Transverse colon (tissue), 4 donors: ENCODE results near the gene SIRPB1. TPM values are rescaled to one million over a fixed set of nuclear protein-coding genes. Genes with fewer than 3 reads are reported as not detected.

Experiments used
- DNase-seq: peaks from one replicate; pipeline ENCODE4 v3.0.0-alpha.2; 2019
- H3K27ac ChIP-seq, 4 donors: fragments of 200-600 bp; sonication (generic); 2 replicates each; pipeline ENCODE4 v1.5.1; 2016 to 2018; ENCODE audit warnings: inconsistent platforms in 4 of 4
- H3K27me3 ChIP-seq: fragments of 200-600 bp; sonication (generic); 2 replicates; pipeline ENCODE4 v1.5.1; 2017; ENCODE audit warnings: inconsistent platforms
- H3K36me3 ChIP-seq, 4 donors: fragments of 200-600 bp; sonication (generic); 2 replicates each; pipeline ENCODE4 v1.5.1; 2017 to 2019; ENCODE audit warnings: inconsistent platforms in 4 of 4
- H3K4me1 ChIP-seq, 4 donors: fragments of 200-600 bp; sonication (generic); 2 replicates each; pipeline ENCODE4 v1.5.1; 2017 to 2020; ENCODE audit warnings: inconsistent platforms in 4 of 4
- H3K4me3 ChIP-seq, 4 donors: fragments of 200-600 bp; sonication (generic); 1 replicate in 1 of 4; 2 replicates in 3 of 4; pipeline versions ENCODE4 v1.5.1 to v1.6.1; 2017 to 2019; ENCODE audit warnings: inconsistent platforms in 4 of 4
- H3K9me3 ChIP-seq, 2 donors: fragments of 200-600 bp; sonication (generic); 2 replicates each; pipeline ENCODE4 v1.5.1; 2017 to 2019; ENCODE audit warnings: inconsistent platforms in 2 of 2
- EP300 ChIP-seq: sonication (generic); formaldehyde crosslinking; IDR thresholded peaks from one replicate; pipeline ENCODE4 v1.6.1; 2017; ENCODE audit warnings: antibody characterized with exemption, low read depth
- POLR2A ChIP-seq: fragments of 450-650 bp; IDR thresholded peaks from one replicate; pipeline ENCODE4 v1.6.1; 2016; ENCODE audit warnings: antibody characterized with exemption, mild to moderate bottlenecking, moderate library complexity
- POLR2AphosphoS5 ChIP-seq, 3 donors: sonication (generic); formaldehyde crosslinking; IDR thresholded peaks; one replicate each; pipeline ENCODE4 v1.6.1; 2016; ENCODE audit warnings: antibody characterized with exemption in 3 of 3
- WGBS, 2 donors: methylation state at CpG; one replicate each; pipeline ENCODE4 v1.1.5; 2018; ENCODE audit warnings: low coverage in 1 of 2; 5-methylcytosine and 5-hydroxymethylcytosine counted together
- in situ Hi-C, 4 donors: fragments of 200-750 bp; cut with MboI; loops; one replicate each; pipeline versions ENCODE4 v1.15.0 to v1.15.1; 2017; ENCODE audit warnings: low sequenced_read_pairs in 3 of 4, low pct_ligation_motif_present in 1 of 4, low pct_unique_long_range_greater_than_20kb in 1 of 4
- intact Hi-C: fragments of 100-400 bp; cut with DNase I; formaldehyde crosslinking; loops from one replicate; pipeline ENCODE4 v1.15.1; 2023; ENCODE audit warnings: low total_unique reads
- total RNA-seq, 4 donors: library from RNA; depleted of rRNA; stranded (reverse); fragments of >200 nt; gene quantifications; one replicate each; pipeline ENCODE4 v1.1.0, GENCODE V29; 2016
- TF ChIP-seq, protein P1 (sequence below), 5 experiments: fragments of 200-600 bp in 3 of 5; fragments of 450-650 bp in 2 of 5; sonication (generic) in 3 of 5; IDR thresholded peaks; 1 replicate in 2 of 5; 2 replicates in 3 of 5; pipeline ENCODE4 v1.5.1; 2016 to 2017; ENCODE audit warnings: antibody characterized with exemption in 5 of 5, inconsistent platforms in 3 of 5, mild to moderate bottlenecking in 2 of 5, moderate library complexity in 1 of 5

Gene SIRPB1
- total RNA-seq, 4 donors from 2014 or later, result 0.14 to 1.3 TPM; not detected in 2

DNA sequence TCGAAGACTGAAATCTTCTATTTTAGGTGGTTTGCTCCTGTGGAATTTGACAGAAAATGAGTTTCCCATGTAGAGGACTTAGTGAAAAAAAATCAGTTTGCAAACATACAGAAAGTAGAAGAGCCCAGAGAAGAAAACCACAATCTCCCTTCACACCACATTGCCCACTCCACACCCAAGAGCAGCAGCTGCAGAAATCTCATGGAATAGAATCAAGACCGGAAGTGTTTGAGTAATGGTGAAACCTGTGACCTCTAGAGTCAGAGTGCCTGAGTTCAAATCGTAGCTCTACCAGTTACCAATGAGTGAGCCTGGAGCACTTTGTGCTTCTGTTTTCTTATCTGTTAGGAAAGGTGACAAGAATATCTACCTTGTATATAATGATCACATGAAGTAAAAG lies 33.2 kb upstream of the SIRPB1 start:
- no peak for DNase-seq
- in situ Hi-C loops, result no loop called here
- WGBS, 2 donors, result 59 to 64% methylated on average over 3 of the region's 3 CpGs
- intact Hi-C loops, result no loop called here
- Histone ChIP-seq H3K27ac (no peak overlapping the region), H3K4me3 (no peak overlapping the region), H3K9me3 (no peaks in the 10 kb centered on the region), H3K4me1 (no peaks in the 10 kb centered on the region), H3K27me3 (no peaks in the 10 kb centered on the region), H3K36me3 (no peaks in the 10 kb centered on the region)
- TF ChIP-seq EP300 (no peak), POLR2AphosphoS5 (IDR thresholded peaks at IDR 0.05) (no peak), POLR2A (no peak)
- TF ChIP-seq, protein P1, sequence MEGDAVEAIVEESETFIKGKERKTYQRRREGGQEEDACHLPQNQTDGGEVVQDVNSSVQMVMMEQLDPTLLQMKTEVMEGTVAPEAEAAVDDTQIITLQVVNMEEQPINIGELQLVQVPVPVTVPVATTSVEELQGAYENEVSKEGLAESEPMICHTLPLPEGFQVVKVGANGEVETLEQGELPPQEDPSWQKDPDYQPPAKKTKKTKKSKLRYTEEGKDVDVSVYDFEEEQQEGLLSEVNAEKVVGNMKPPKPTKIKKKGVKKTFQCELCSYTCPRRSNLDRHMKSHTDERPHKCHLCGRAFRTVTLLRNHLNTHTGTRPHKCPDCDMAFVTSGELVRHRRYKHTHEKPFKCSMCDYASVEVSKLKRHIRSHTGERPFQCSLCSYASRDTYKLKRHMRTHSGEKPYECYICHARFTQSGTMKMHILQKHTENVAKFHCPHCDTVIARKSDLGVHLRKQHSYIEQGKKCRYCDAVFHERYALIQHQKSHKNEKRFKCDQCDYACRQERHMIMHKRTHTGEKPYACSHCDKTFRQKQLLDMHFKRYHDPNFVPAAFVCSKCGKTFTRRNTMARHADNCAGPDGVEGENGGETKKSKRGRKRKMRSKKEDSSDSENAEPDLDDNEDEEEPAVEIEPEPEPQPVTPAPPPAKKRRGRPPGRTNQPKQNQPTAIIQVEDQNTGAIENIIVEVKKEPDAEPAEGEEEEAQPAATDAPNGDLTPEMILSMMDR (IDR thresholded peaks at IDR 0.05), result no peak

DNA sequence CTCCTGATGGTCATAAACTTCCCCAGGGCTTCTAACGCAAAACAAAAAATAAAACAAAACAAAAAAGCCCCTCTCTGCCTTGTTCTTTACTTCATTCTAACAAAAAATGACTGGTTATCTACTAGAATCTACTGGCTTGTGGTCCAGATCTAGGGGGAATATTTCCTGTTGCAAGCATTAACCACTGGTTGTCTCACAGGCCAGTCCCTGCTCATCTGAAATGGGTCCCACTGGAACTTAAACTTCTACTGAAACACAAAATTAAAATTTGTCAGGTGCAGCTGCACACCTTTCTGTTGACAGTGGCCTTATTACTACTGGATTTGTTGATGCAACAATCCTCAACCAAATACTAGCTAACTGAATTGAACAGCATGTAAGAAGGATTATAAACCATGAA lies 32.3 kb upstream of the SIRPB1 start:
- no peaks in the 10 kb centered on the region for H3K4me1 ChIP-seq
- in situ Hi-C loops, result no loop called here
- no peaks in the 10 kb centered on the region for H3K36me3 ChIP-seq
- H3K27me3 ChIP-seq, result no peaks in the 10 kb centered on the region
- H3K9me3 ChIP-seq, result no peaks in the 10 kb centered on the region
- intact Hi-C loops, result no loop called here
- DNase-seq, result no peak
- no peak overlapping the region for H3K27ac ChIP-seq
- WGBS, 2 donors, result 44 to 73% methylated on average over 1 of the region's 1 CpG
- TF ChIP-seq, protein P1 (IDR thresholded peaks at IDR 0.05), result no peak
- TF ChIP-seq EP300 (no peak), POLR2A (no peak), POLR2AphosphoS5 (IDR thresholded peaks at IDR 0.05) (no peak)
- H3K4me3 ChIP-seq, result no peak overlapping the region

DNA sequence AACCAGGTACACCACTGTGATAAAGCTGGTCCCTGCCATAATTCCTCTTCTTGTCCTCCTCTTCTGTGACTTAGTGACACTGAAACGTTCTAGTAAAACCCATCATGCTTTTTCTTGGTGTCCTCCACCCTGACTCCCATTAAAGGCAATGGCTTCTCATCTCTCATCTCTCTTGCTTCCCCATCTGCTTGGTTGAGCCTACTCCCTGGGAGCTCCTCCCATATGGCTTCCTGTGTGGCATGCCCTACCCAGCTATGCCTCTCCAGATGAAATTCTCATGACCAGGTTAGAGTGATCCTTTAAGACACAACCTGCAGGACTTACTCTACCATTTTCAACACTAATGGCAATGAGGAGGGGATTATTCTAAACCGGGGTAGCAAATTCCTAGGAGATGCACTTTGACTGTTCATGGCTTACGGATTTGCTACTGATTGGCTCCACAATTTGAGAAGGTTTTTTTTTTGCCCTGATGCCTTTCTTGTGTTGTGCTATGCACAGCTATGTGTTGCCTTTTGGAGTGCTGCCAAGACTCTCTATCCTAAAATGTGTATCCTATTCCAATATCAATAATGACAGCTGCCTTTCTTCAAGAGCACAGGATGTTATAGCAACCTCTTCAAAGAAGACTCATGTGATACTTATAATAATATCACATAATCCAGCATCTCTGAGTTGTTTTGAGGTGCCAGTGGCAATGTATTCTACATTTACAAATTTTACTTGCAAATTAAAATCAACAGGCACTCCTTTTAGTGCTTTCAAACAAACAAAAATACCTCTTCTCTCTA lies 31.7 kb upstream of the SIRPB1 start:
- 20 to 56% methylated on average over 1 to 3 of the region's 3 CpGs for WGBS, 2 donors
- intact Hi-C loops, result no loop called here
- in situ Hi-C loops, result no loop called here
- Histone ChIP-seq H3K9me3 (no peaks in the 10 kb centered on the region), H3K36me3 (no peaks in the 10 kb centered on the region), H3K4me1 (no peaks in the 10 kb centered on the region), H3K4me3 (no peak overlapping the region), H3K27ac (no peak overlapping the region), H3K27me3 (no peaks in the 10 kb centered on the region)
- no peak for DNase-seq
- TF ChIP-seq, protein P1 (IDR thresholded peaks at IDR 0.05), result no peak
- TF ChIP-seq EP300 (no peak), POLR2AphosphoS5 (IDR thresholded peaks at IDR 0.05) (no peak), POLR2A (no peak)

DNA sequence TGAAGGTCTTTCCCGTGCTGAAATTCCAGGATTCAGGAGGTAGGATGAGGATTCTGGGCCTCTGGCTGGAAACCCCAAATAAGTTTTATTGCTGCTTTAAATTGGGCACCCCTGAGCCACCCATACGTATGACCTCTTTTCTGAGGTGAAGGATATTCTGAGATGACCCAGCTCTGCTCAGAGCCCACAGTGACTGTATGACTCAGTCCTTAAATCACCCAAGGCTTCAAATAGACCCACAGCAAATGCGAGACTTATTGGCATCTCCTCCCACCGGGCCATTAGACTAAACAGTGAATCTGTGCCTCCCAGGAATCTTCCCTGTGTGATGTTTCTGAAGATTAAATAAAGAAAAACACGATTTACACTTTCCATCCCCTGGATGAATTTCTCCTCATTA lies 28.3 kb upstream of the SIRPB1 start:
- 59 to 64% methylated on average over 4 to 5 of the region's 5 CpGs for WGBS, 2 donors
- Histone ChIP-seq H3K9me3 (no peaks in the 10 kb centered on the region), H3K27me3 (no peaks in the 10 kb centered on the region), H3K4me1 (no peaks in the 10 kb centered on the region), H3K36me3 (no peaks in the 10 kb centered on the region), H3K4me3 (no peak overlapping the region), H3K27ac (no peak overlapping the region)
- in situ Hi-C loops, result no loop called here
- intact Hi-C loops, result no loop called here
- DNase-seq, result no peak
- TF ChIP-seq POLR2AphosphoS5 (IDR thresholded peaks at IDR 0.05) (no peak), EP300 (no peak), POLR2A (no peak)
- TF ChIP-seq, protein P1 (IDR thresholded peaks at IDR 0.05), result no peak
